Gastroesophageal sphincter (tissue), 3 donors: ENCODE data around the gene GRIK3.

ENCODE experiments used
- POLR2A ChIP-seq, 2 donors: fragments of 450-650 bp; IDR thresholded peaks; one replicate each; pipeline ENCODE4 v1.6.1; 2017; ENCODE audit warnings: antibody characterized with exemption in 2 of 2, mild to moderate bottlenecking in 2 of 2, moderate library complexity in 1 of 2
- TF ChIP-seq, protein P1 (sequence below), 4 experiments: fragments of 200-600 bp in 2 of 4; fragments of 450-650 bp in 2 of 4; sonication (generic) in 1 of 4; IDR thresholded peaks; one replicate each; pipeline ENCODE4 v1.5.1; 2017 to 2019; ENCODE audit warnings: antibody characterized with exemption in 4 of 4, mild to moderate bottlenecking in 2 of 4, moderate library complexity in 2 of 4

DNA sequence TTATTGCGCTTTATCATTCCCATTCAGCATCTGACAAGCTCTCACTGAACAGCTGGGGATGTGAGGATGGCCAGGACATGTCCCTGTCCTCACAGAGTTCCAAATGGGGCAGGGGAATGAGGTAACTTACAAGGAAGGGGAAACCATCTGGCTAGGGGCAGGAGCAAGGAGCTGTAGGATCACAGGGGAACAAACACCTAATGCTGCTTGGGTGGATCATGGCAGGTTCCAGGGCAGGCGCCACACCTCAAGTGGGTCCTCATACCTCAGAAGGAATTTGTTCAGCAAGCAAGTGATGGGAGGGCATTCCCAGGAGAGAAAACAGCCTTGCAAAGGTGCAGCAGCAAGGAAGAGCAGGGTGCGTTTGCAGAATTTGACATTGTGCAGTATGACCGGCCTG is 35.1 kb upstream of the GRIK3 start:
- TF ChIP-seq POLR2A (IDR thresholded peaks at IDR 0.05): no peak
- TF ChIP-seq, protein P1, sequence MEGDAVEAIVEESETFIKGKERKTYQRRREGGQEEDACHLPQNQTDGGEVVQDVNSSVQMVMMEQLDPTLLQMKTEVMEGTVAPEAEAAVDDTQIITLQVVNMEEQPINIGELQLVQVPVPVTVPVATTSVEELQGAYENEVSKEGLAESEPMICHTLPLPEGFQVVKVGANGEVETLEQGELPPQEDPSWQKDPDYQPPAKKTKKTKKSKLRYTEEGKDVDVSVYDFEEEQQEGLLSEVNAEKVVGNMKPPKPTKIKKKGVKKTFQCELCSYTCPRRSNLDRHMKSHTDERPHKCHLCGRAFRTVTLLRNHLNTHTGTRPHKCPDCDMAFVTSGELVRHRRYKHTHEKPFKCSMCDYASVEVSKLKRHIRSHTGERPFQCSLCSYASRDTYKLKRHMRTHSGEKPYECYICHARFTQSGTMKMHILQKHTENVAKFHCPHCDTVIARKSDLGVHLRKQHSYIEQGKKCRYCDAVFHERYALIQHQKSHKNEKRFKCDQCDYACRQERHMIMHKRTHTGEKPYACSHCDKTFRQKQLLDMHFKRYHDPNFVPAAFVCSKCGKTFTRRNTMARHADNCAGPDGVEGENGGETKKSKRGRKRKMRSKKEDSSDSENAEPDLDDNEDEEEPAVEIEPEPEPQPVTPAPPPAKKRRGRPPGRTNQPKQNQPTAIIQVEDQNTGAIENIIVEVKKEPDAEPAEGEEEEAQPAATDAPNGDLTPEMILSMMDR (IDR thresholded peaks at IDR 0.05): no peak
